K562 (cell line): ENCODE measurements around the gene AHI1. TPM values are rescaled to one million over a fixed set of nuclear protein-coding genes. Genes with fewer than 3 reads are reported as not detected.

Experiments
- ETV6 ChIP-seq, 3 experiments: fragments of 150-350 bp in 1 of 3; sonication (generic) in 1 of 3; formaldehyde crosslinking in 1 of 3; IDR thresholded peaks; 2 replicates each; pipeline versions ENCODE4 v1.6.1 to v1.8.0; 2014 to 2022; ENCODE audit warnings: borderline replicate concordance in 2 of 3, low read depth in 2 of 3, antibody characterized with exemption in 1 of 3, low read length in 1 of 3, mild to moderate bottlenecking in 1 of 3, missing genetic modification reagents in 1 of 3
- ID3 ChIP-seq, 2 experiments: fragments of 250-450 bp in 1 of 2; fragments of 450-650 bp in 1 of 2; sonication (Bioruptor Pico) in 1 of 2; IDR thresholded peaks; 2 replicates each; pipeline versions ENCODE4 v1.6.1 to v1.8.0; 2016 to 2021; ENCODE audit warnings: mild to moderate bottlenecking in 2 of 2, moderate library complexity in 2 of 2, missing compliant biosample characterization in 1 of 2, missing genetic modification characterization in 1 of 2
- MGA ChIP-seq: fragments of 450-650 bp; IDR thresholded peaks from 2 replicates; pipeline ENCODE4 v1.6.1; 2016; ENCODE audit warnings: mild to moderate bottlenecking, moderate library complexity
- MTF1 ChIP-seq: fragments of 250-450 bp; sonication (Bioruptor Pico); IDR thresholded peaks from 2 replicates; pipeline ENCODE4 v1.9.0; 2021; ENCODE audit warnings: moderate library complexity, mild to moderate bottlenecking, inconsistent platforms, borderline replicate concordance
- SRSF7 ChIP-seq: fragments of 200-400 bp; formaldehyde crosslinking; optimal IDR thresholded peaks from 2 replicates; pipeline ENCODE3; 2017; ENCODE audit warnings: mild to moderate bottlenecking, low read depth, low read length
- TCF3 ChIP-seq: sonication (generic); formaldehyde crosslinking; IDR thresholded peaks from 2 replicates; pipeline ENCODE4 v1.4.0; 2020; ENCODE audit warnings: mild to moderate bottlenecking, missing genetic modification reagents
- ZFP30 ChIP-seq: fragments of 250-450 bp; sonication (Bioruptor Pico); IDR thresholded peaks from 2 replicates; pipeline ENCODE4 v1.8.0; 2022; ENCODE audit warnings: moderate library complexity, mild to moderate bottlenecking, inconsistent platforms, borderline replicate concordance
- ZNF175 ChIP-seq: fragments of 200-800 bp; sonication (Bioruptor generic); IDR thresholded peaks from 2 replicates; pipeline ENCODE4 v1.6.1; 2016; ENCODE audit warnings: low read depth, mild to moderate bottlenecking, missing genetic modification characterization, missing compliant biosample characterization
- ZNF324 ChIP-seq: fragments of 250-450 bp; sonication (Bioruptor Pico); IDR thresholded peaks from 2 replicates; pipeline ENCODE4 v1.4.0; 2020; ENCODE audit warnings: mild to moderate bottlenecking
- ZNF395 ChIP-seq: fragments of 200-800 bp; sonication (Bioruptor generic); IDR thresholded peaks from 2 replicates; pipeline ENCODE4 v1.6.1; 2017; ENCODE audit warnings: missing genetic modification characterization, missing compliant biosample characterization
- ZNF586 ChIP-seq: fragments of 450-650 bp; formaldehyde crosslinking; conservative IDR thresholded peaks from 2 replicates; pipeline ENCODE4 v1.4.0; 2020; ENCODE audit warnings: mild to moderate bottlenecking, moderate library complexity
- ZNF79 ChIP-seq: fragments of 250-450 bp; sonication (Bioruptor Pico); IDR thresholded peaks from 2 replicates; pipeline ENCODE4 v1.4.0; 2020; ENCODE audit warnings: low read depth, mild to moderate bottlenecking, moderate library complexity
- polyA plus RNA-seq, 8 experiments: library from polyadenylated mRNA; depleted of rRNA in 4 of 8; stranded (reverse) in 5 of 8; unstranded in 3 of 8; fragments of >200 nt; fragmentation: Nextera tagmentation in 2 of 8; fragmentation: Illumina TruSeq in 1 of 8; extraction: Ambion mirVana in 2 of 8; extraction: Trizol in 1 of 8; gene quantifications; 2 replicates each; pipeline versions ENCODE4 v1.2.1 to v1.2.3, GENCODE V29; 2011 to 2014; ENCODE audit warnings: inconsistent platforms in 1 of 8, missing spikeins in 1 of 8
- total RNA-seq, 7 experiments: library from RNA; depleted of rRNA in 6 of 7; stranded (reverse); fragments of >200 nt in 6 of 7; fragmentation: Illumina TruSeq in 2 of 7; extraction: Trizol in 2 of 7; gene quantifications; 2 replicates each; pipeline versions ENCODE4 v1.2.1 to v1.2.3, GENCODE V29; 2011 to 2021; ENCODE audit warnings: low replicate concordance in 1 of 7

Gene AHI1
- total and polyA plus RNA-seq, 9 of the 15 experiments (the other 6 are each of a cell fraction or from before 2014, with no cell fraction given) = 24.7 to 54.9 (median 32.2) TPM

- TF ChIP-seq MGA = peak; percentile 45; the same call in 1 of the 2 replicates
- 0 out of 2 replicates have a peak, but pooled peaks have one; percentile 12 for TF ChIP-seq ZNF79 (CRISPR knock-in tag)
- TF ChIP-seq ZNF586 = no peak
- no peak for TF ChIP-seq ZFP30
- peak; percentile 8; the same call in 1 of the 2 replicates for TF ChIP-seq ZNF175 (CRISPR knock-in tag)
- TF ChIP-seq ZNF324 (CRISPR knock-in tag) = no peak
- no peak; the same call in 1 of the 2 replicates for TF ChIP-seq TCF3 (CRISPR knock-in tag)
- peak; percentile 48; the same call in 1 of the 2 replicates for TF ChIP-seq ZNF395 (CRISPR knock-in tag)
- no peak for TF ChIP-seq SRSF7
- 0 out of 4 replicates have a peak, but pooled peaks of 1 of the 2 experiments have one; percentile 10 for TF ChIP-seq ETV6 (IDR thresholded peaks at IDR 0.05; ENCODE audit: borderline replicate concordance in 1 of 2, low read depth in 2 of 2, low read length in 1 of 2)
- 0 out of 2 replicates have a peak, but pooled peaks have one; percentile 46 for TF ChIP-seq ETV6 (CRISPR knock-in tag; IDR thresholded peaks at IDR 0.05; ENCODE audit: borderline replicate concordance)
- no peak for TF ChIP-seq MTF1 (CRISPR knock-in tag)
- no peak for TF ChIP-seq ID3 (CRISPR knock-in tag; IDR thresholded peaks at IDR 0.05)
- TF ChIP-seq ID3 (tag; IDR thresholded peaks at IDR 0.05) = no peak
Measured at GRCh38 chr6:135498185-135498841, 773 bp upstream of the AHI1 start (continued).
